Adrenal gland (tissue), 12 donors: ENCODE data around the gene FGGY. TPM values are rescaled to one million over a fixed set of nuclear protein-coding genes. Genes with fewer than 3 reads are reported as not detected.

Experiments used
- DNase-seq, 7 donors: peaks; one replicate each; pipeline ENCODE4 v3.0.0-alpha.2; 2019 to 2020
- H3K27ac ChIP-seq, 5 donors: fragments of 200-600 bp; sonication (generic) in 4 of 5; 1 replicate in 3 of 5; 2 replicates in 2 of 5; pipeline versions ENCODE4 v1.5.1 to v1.8.0; 2016 to 2020; ENCODE audit warnings: mild to moderate bottlenecking in 1 of 5
- H3K27me3 ChIP-seq: fragments of 200-600 bp; 2 replicates; pipeline ENCODE4 v1.8.0; 2021
- H3K36me3 ChIP-seq, 2 donors: fragments of 200-600 bp; replicated peaks in 1 of 2; 1 replicate in 1 of 2; 2 replicates in 1 of 2; pipeline versions ENCODE4 v1.5.1 to v1.8.0; 2018 to 2022
- H3K4me1 ChIP-seq, 2 donors: fragments of 200-600 bp; replicated peaks in 1 of 2; 1 replicate in 1 of 2; 2 replicates in 1 of 2; pipeline versions ENCODE4 v1.5.1 to v1.8.0; 2018 to 2021
- H3K4me3 ChIP-seq, 4 donors: fragments of 200-600 bp; sonication (generic) in 3 of 4; one replicate each; pipeline ENCODE4 v1.5.1; 2016 to 2018
- H3K9me3 ChIP-seq, 3 donors: fragments of 200-600 bp; sonication (generic) in 1 of 3; replicated peaks in 1 of 3; 1 replicate in 2 of 3; 2 replicates in 1 of 3; pipeline versions ENCODE4 v1.5.1 to v1.8.0; 2016 to 2021
- CTCF ChIP-seq, 6 experiments: fragments of 450-650 bp in 4 of 6; fragments of 200-600 bp in 2 of 6; sonication (generic) in 1 of 6; IDR thresholded peaks; 1 replicate in 5 of 6; 2 replicates in 1 of 6; pipeline versions ENCODE4 v1.5.1 to v1.8.0; 2016 to 2021; ENCODE audit warnings: antibody characterized with exemption in 6 of 6, mild to moderate bottlenecking in 2 of 6, moderate library complexity in 1 of 6
- POLR2A ChIP-seq, 2 donors: fragments of 450-650 bp; IDR thresholded peaks; one replicate each; pipeline ENCODE4 v1.6.1; 2017; ENCODE audit warnings: antibody characterized with exemption in 2 of 2, mild to moderate bottlenecking in 2 of 2, moderate library complexity in 1 of 2
- WGBS, 4 donors: extraction: QIAGEN DNeasy Blood & Tissue Kit in 2 of 4; methylation state at CpG; one replicate each; pipeline versions ENCODE4 v1.1.5 to v1.1.7; 2013 to 2017; 5-methylcytosine and 5-hydroxymethylcytosine counted together
- intact Hi-C, 2 donors: fragments of 100-400 bp; cut with DNase I; formaldehyde crosslinking; loops; one replicate each; pipeline versions ENCODE4 v1.14.1 to v1.15.0; 2022 to 2023
- polyA plus RNA-seq, 3 donors: library from polyadenylated mRNA; stranded (reverse); fragments of 200-250 nt in 2 of 3; fragments of 350-450 nt in 1 of 3; fragmentation: Illumina TruSeq in 1 of 3; extraction: RNeasy Lipid Tissue Mini Kit (QIAGEN cat#74804) in 1 of 3; gene quantifications; one replicate each; pipeline ENCODE4 v1.2.3, GENCODE V29; 2013 to 2014
- total RNA-seq, 9 donors: library from RNA; depleted of rRNA in 4 of 9; stranded (reverse); fragments of >200 nt in 4 of 9; fragments of 120-200 nt in 1 of 9; fragmentation: NEBNext Ultra II Directional in 1 of 9; extraction: Animal tissue kit (Norgen Biotek cat#: 25700) in 1 of 9; gene quantifications; one replicate each; pipeline versions ENCODE4 v1.1.0 to v1.2.4, GENCODE V29; 2013 to 2023
- donor health status: healthy with polysubstance abuse.
- donor health status: Bipolar disorder and iron deficiency.
- donor health status: DM: yes; HTN: yes; CAD: no.
- donor health status: DM: no; HTN: no; CAD: no.
- donor health status: DM: no; HTN: no; CAD: no.
- donor health status: DM: yes; HTN: yes; CAD: no.

Gene FGGY
- total and polyA plus RNA-seq, 12 donors, result 7.4 to 75.5 (median 35.0) TPM

DNA sequence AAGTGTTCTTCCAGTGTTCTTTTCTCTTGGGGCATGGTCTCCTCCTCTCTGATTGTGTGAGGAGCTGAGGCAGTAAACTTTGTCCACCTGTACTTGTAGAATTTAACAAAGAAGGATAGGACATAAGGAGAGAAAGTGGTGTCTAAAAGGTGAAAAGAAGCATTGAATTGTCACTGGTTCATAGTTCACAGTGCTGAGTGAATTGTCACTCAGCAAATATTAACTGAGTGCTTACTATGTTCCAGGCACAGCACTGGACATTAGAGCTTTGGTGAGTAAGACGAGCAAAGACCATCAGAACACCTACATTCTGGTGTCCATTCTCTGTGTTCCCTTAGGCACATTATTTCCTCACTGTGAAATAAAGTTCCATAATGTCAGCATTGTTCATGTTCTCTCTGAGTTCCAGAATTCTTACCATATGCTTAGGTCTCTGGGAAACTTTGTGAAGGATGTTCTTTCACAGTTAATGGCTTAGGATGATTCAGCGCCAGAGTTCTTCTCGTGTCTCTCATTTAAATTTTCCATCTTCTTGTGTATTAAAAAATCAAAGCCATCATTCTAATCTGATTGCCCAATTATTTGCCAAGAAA, 361.1 kb downstream of the FGGY start:
- H3K4me3 ChIP-seq, result no peak overlapping the region
- DNase-seq, result no peak
- intact Hi-C loops, result no loop called here
- H3K4me1 ChIP-seq, result no peaks in the 10 kb centered on the region
- TF ChIP-seq CTCF (IDR thresholded peaks at IDR 0.05), result no peak
- TF ChIP-seq POLR2A (IDR thresholded peaks at IDR 0.05), result no peak
- H3K27me3 ChIP-seq, result no peaks in the 10 kb centered on the region
- no peak overlapping the region for H3K27ac ChIP-seq
- WGBS, 4 donors, result 90 to 98% (median 95%) methylated on average over 3 of the region's 3 CpGs
- no peaks in the 10 kb centered on the region for H3K9me3 ChIP-seq
- no peaks in the 10 kb centered on the region for H3K36me3 ChIP-seq

DNA sequence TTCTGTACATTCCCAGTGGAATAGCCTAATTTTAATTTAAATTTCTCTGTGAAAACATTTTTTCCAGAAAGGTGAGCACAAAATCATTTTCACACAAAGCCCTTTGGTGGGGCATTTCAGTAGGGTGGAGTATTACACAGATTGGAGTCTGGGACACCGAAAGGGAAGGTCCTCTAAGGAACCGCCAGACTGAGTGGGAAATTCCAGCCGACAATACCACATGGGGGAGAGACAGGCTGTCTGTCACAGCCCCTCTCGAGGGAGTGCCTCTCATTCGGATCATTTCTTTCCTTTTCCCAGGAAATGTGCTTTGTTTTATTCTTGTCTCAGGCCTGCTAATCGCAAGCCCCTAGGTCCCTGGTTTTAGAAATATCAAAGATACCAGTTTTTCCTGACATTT, 367.3 kb downstream of the FGGY start:
- 84 to 96% (median 92%) methylated on average over 6 of the region's 6 CpGs for WGBS, 4 donors

GRCh38 chr1:59666106-59666505, 369.2 kb downstream of the FGGY start:
- H3K36me3 ChIP-seq, result no peaks in the 10 kb centered on the region
- no peaks in the 10 kb centered on the region for H3K9me3 ChIP-seq
- no peak for DNase-seq
- H3K4me3 ChIP-seq, result no peak overlapping the region
- H3K4me1 ChIP-seq, result peaks cover 0 to 11% of the 10 kb centered on the region in 2 donors
- H3K27ac ChIP-seq, result no peak overlapping the region
- TF ChIP-seq CTCF (IDR thresholded peaks at IDR 0.05), result peak in 1 of 6 experiments; percentile 7
- no peak for TF ChIP-seq POLR2A (IDR thresholded peaks at IDR 0.05)
- H3K27me3 ChIP-seq, result no peaks in the 10 kb centered on the region
- intact Hi-C loops, result no loop called here
- 96 to 98% (median 97%) methylated on average over 1 of the region's 1 CpG for WGBS, 4 donors

More for the DNA sequence above, 367.3 kb downstream of the FGGY start:
- Histone ChIP-seq H3K27me3 (no peaks in the 10 kb centered on the region), H3K9me3 (no peaks in the 10 kb centered on the region), H3K36me3 (no peaks in the 10 kb centered on the region), H3K27ac (no peak overlapping the region), H3K4me1 (no peaks in the 10 kb centered on the region), H3K4me3 (no peak overlapping the region)
- DNase-seq, result no peak
- TF ChIP-seq CTCF (IDR thresholded peaks at IDR 0.05), result no peak
- TF ChIP-seq POLR2A (IDR thresholded peaks at IDR 0.05), result no peak
- intact Hi-C loops, result no loop called here

- Histone ChIP-seq H3K27ac (no peak overlapping the region), H3K36me3 (no peaks in the 10 kb centered on the region), H3K4me3 (no peak overlapping the region), H3K4me1 (peaks cover 0 to 11% of the 10 kb centered on the region in 2 donors), H3K27me3 (no peaks in the 10 kb centered on the region), H3K9me3 (no peaks in the 10 kb centered on the region)
- WGBS, 4 donors, result 95 to 100% (median 97%) methylated on average over 3 of the region's 3 CpGs
- no peak for DNase-seq
- intact Hi-C loops, result no loop called here
- TF ChIP-seq CTCF (IDR thresholded peaks at IDR 0.05) (no peak), POLR2A (IDR thresholded peaks at IDR 0.05) (no peak)
These were observed 370.1 kb downstream of the FGGY start for GRCh38 chr1:59667020-59667419.
